HepG2 (cell line): ENCODE measurements around the gene NDRG2. TPM values are rescaled to one million over a fixed set of nuclear protein-coding genes. Genes with fewer than 3 reads are reported as not detected.

ENCODE experiments used
- ATF3 ChIP-seq: sonication (generic); formaldehyde crosslinking; IDR thresholded peaks from 2 replicates; pipeline ENCODE4 v1.4.0; 2020; ENCODE audit warnings: missing genetic modification reagents
- BCL6 ChIP-seq: IDR thresholded peaks from 2 replicates; pipeline ENCODE4 v1.6.1; 2016; ENCODE audit warnings: missing genetic modification reagents, missing compliant biosample characterization
- ELF3 ChIP-seq: IDR thresholded peaks from 2 replicates; pipeline ENCODE4 v1.6.1; 2016; ENCODE audit warnings: missing genetic modification reagents, missing compliant biosample characterization
- ESRRA ChIP-seq: sonication (generic); formaldehyde crosslinking; IDR thresholded peaks from 2 replicates; pipeline ENCODE4 v1.5.1; 2020; ENCODE audit warnings: mild to moderate bottlenecking, low read depth, missing genetic modification reagents
- FOSL2 ChIP-seq: sonication (generic); formaldehyde crosslinking; IDR thresholded peaks from 2 replicates; pipeline ENCODE4 v1.4.0; 2020; ENCODE audit warnings: missing genetic modification reagents
- FOXC1 ChIP-seq: sonication (generic); formaldehyde crosslinking; IDR thresholded peaks from 2 replicates; pipeline ENCODE4 v1.8.0; 2022; ENCODE audit warnings: mild to moderate bottlenecking, missing genetic modification reagents, borderline replicate concordance
- HNF4A ChIP-seq: sonication (generic); formaldehyde crosslinking; IDR thresholded peaks from 2 replicates; pipeline ENCODE4 v1.4.0; 2020; ENCODE audit warnings: missing genetic modification reagents
- KDM2A ChIP-seq: sonication (generic); formaldehyde crosslinking; IDR thresholded peaks from 2 replicates; pipeline ENCODE4 v1.4.0; 2020; ENCODE audit warnings: low read depth, missing genetic modification reagents, borderline replicate concordance
- MAZ ChIP-seq, 2 experiments: sonication (generic) in 1 of 2; formaldehyde crosslinking in 1 of 2; IDR thresholded peaks; 2 replicates each; pipeline versions ENCODE4 v1.5.0 to v1.6.1; 2012 to 2020; ENCODE audit warnings: low read depth in 2 of 2, mild to moderate bottlenecking in 2 of 2, borderline replicate concordance in 1 of 2, improper control_type of control experiment in 1 of 2, low read length in 1 of 2, missing genetic modification reagents in 1 of 2, moderate library complexity in 1 of 2
- MEF2D ChIP-seq: sonication (generic); formaldehyde crosslinking; IDR thresholded peaks from 2 replicates; pipeline ENCODE4 v1.5.1; 2020; ENCODE audit warnings: mild to moderate bottlenecking, missing genetic modification reagents
- NKX3-1 ChIP-seq: sonication (generic); formaldehyde crosslinking; IDR thresholded peaks from 2 replicates; pipeline ENCODE4 v1.5.0; 2020; ENCODE audit warnings: missing genetic modification reagents
- POLR2G ChIP-seq: fragments of 200-400 bp; formaldehyde crosslinking; IDR thresholded peaks from 2 replicates; pipeline ENCODE4 v1.6.1; 2018; ENCODE audit warnings: mild to moderate bottlenecking, low read depth, low read length, moderate library complexity
- PPARG ChIP-seq: conservative IDR thresholded peaks from 2 replicates; pipeline ENCODE4 v1.6.1; 2016; ENCODE audit warnings: missing biosample characterization, missing genetic modification reagents
- RBAK ChIP-seq: sonication (generic); formaldehyde crosslinking; IDR thresholded peaks from 2 replicates; pipeline ENCODE4 v1.5.1; 2020; ENCODE audit warnings: mild to moderate bottlenecking, missing genetic modification reagents
- SAP130 ChIP-seq: IDR thresholded peaks from 2 replicates; pipeline ENCODE4 v1.6.1; 2016; ENCODE audit warnings: low read depth
- SIX4 ChIP-seq: sonication (generic); formaldehyde crosslinking; IDR thresholded peaks from 2 replicates; pipeline ENCODE4 v1.4.0; 2020; ENCODE audit warnings: missing genetic modification reagents
- TBX2 ChIP-seq: sonication (generic); formaldehyde crosslinking; IDR thresholded peaks from 2 replicates; pipeline ENCODE4 v1.5.0; 2020; ENCODE audit warnings: missing genetic modification reagents, mild to moderate bottlenecking, borderline replicate concordance
- TFAP4 ChIP-seq: sonication (generic); IDR thresholded peaks from 2 replicates; pipeline ENCODE4 v1.6.1; 2016; ENCODE audit warnings: low read depth, borderline replicate concordance
- ZBTB25 ChIP-seq: IDR thresholded peaks from 2 replicates; pipeline ENCODE4 v1.6.1; 2018; ENCODE audit warnings: missing genetic modification reagents
- ZBTB7A ChIP-seq: sonication (generic); formaldehyde crosslinking; IDR thresholded peaks from 2 replicates; pipeline ENCODE4 v1.8.0; 2022; ENCODE audit warnings: mild to moderate bottlenecking, missing genetic modification reagents
- ZFP36L2 ChIP-seq: sonication (generic); formaldehyde crosslinking; IDR thresholded peaks from 2 replicates; pipeline ENCODE4 v1.4.0; 2020; ENCODE audit warnings: missing genetic modification reagents
- ZNF224 ChIP-seq: sonication (generic); formaldehyde crosslinking; IDR thresholded peaks from 2 replicates; pipeline ENCODE4 v1.5.0; 2020; ENCODE audit warnings: mild to moderate bottlenecking, missing genetic modification reagents
- ZNF776 ChIP-seq: sonication (generic); formaldehyde crosslinking; IDR thresholded peaks from 2 replicates; pipeline ENCODE4 v1.4.0; 2020; ENCODE audit warnings: mild to moderate bottlenecking, missing genetic modification reagents
- ZNF792 ChIP-seq: IDR thresholded peaks from 2 replicates; pipeline ENCODE4 v1.6.1; 2016
- ZSCAN21 ChIP-seq: sonication (generic); formaldehyde crosslinking; IDR thresholded peaks from 2 replicates; pipeline ENCODE4 v1.8.0; 2022; ENCODE audit warnings: mild to moderate bottlenecking, missing genetic modification reagents, moderate library complexity, borderline replicate concordance
- polyA plus RNA-seq, 8 experiments: library from polyadenylated mRNA; depleted of rRNA in 3 of 8; stranded (reverse) in 7 of 8; unstranded in 1 of 8; fragments of >200 nt; fragmentation: Illumina TruSeq in 4 of 8; extraction: Trizol in 4 of 8; gene quantifications; 2 replicates each; pipeline versions ENCODE4 v1.2.1 to v1.2.3, GENCODE V29; 2011 to 2016; ENCODE audit warnings: low read depth in 4 of 8, missing spikeins in 1 of 8, mixed read lengths in 1 of 8; ENCODE audit not compliant: insufficient read depth in 1 of 8
- total RNA-seq, 5 experiments: library from RNA; depleted of rRNA; stranded (reverse); fragments of >200 nt; fragmentation: Illumina TruSeq; extraction: Trizol; gene quantifications; 2 replicates each; pipeline ENCODE4 v1.2.3, GENCODE V29; 2016; ENCODE audit warnings: low read depth in 1 of 5
- TF ChIP-seq, protein P1 (sequence below): IDR thresholded peaks from 2 replicates; pipeline ENCODE4 v1.4.0; 2020; ENCODE audit warnings: mild to moderate bottlenecking, missing genetic modification reagents

NDRG2 gene
- total and polyA plus RNA-seq, 2 of the 13 experiments (the other 11 are each of a cell fraction or from before 2014, with no cell fraction given) = 27.2 to 189 TPM

GRCh38 chr14:21014761-21015190 is 10.1 kb downstream of the NDRG2 start (continued):
- TF ChIP-seq PPARG (CRISPR knock-in tag) = peak; percentile 64; the same call in 1 of the 2 replicates
- TF ChIP-seq ZBTB25 = peak; percentile 77; the same call in 1 of the 2 replicates
- 0 out of 2 replicates have a peak, but pooled peaks have one; percentile 19 for TF ChIP-seq MEF2D (CRISPR knock-in tag)
- no peak for TF ChIP-seq SIX4 (CRISPR knock-in tag)
- TF ChIP-seq MAZ (IDR thresholded peaks at IDR 0.05; ENCODE audit: borderline replicate concordance, low read depth, low read length) = no peak
- peak; percentile 42; the same call in 1 of the 2 replicates for TF ChIP-seq MAZ (CRISPR knock-in tag; IDR thresholded peaks at IDR 0.05; ENCODE audit: low read depth)
- no peak for TF ChIP-seq NKX3-1 (CRISPR knock-in tag)
- 0 out of 2 replicates have a peak, but pooled peaks have one; percentile 25 for TF ChIP-seq FOSL2 (CRISPR knock-in tag)
- TF ChIP-seq ZSCAN21 = 0 out of 2 replicates have a peak, but pooled peaks have one; percentile 45
- 0 out of 2 replicates have a peak, but pooled peaks have one; percentile 33 for TF ChIP-seq TBX2
- TF ChIP-seq BCL6 (CRISPR knock-in tag) = peak; percentile 54; the same call in 1 of the 2 replicates
- TF ChIP-seq KDM2A (CRISPR knock-in tag) = peak; percentile 30; the same call in 1 of the 2 replicates
- TF ChIP-seq, protein P1, sequence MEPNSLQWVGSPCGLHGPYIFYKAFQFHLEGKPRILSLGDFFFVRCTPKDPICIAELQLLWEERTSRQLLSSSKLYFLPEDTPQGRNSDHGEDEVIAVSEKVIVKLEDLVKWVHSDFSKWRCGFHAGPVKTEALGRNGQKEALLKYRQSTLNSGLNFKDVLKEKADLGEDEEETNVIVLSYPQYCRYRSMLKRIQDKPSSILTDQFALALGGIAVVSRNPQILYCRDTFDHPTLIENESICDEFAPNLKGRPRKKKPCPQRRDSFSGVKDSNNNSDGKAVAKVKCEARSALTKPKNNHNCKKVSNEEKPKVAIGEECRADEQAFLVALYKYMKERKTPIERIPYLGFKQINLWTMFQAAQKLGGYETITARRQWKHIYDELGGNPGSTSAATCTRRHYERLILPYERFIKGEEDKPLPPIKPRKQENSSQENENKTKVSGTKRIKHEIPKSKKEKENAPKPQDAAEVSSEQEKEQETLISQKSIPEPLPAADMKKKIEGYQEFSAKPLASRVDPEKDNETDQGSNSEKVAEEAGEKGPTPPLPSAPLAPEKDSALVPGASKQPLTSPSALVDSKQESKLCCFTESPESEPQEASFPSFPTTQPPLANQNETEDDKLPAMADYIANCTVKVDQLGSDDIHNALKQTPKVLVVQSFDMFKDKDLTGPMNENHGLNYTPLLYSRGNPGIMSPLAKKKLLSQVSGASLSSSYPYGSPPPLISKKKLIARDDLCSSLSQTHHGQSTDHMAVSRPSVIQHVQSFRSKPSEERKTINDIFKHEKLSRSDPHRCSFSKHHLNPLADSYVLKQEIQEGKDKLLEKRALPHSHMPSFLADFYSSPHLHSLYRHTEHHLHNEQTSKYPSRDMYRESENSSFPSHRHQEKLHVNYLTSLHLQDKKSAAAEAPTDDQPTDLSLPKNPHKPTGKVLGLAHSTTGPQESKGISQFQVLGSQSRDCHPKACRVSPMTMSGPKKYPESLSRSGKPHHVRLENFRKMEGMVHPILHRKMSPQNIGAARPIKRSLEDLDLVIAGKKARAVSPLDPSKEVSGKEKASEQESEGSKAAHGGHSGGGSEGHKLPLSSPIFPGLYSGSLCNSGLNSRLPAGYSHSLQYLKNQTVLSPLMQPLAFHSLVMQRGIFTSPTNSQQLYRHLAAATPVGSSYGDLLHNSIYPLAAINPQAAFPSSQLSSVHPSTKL (CRISPR knock-in tag) = peak; percentile 61; the same call in 1 of the 2 replicates
- 0 out of 2 replicates have a peak, but pooled peaks have one; percentile 45 for TF ChIP-seq ZNF792 (CRISPR knock-in tag)
- no peak for TF ChIP-seq TFAP4
- TF ChIP-seq ZNF224 (CRISPR knock-in tag) = no peak
- 0 out of 2 replicates have a peak, but pooled peaks have one; percentile 27 for TF ChIP-seq ATF3
- TF ChIP-seq ZFP36L2 = 0 out of 2 replicates have a peak, but pooled peaks have one; percentile 21
- TF ChIP-seq ELF3 = peak; percentile 85
- TF ChIP-seq FOXC1 (CRISPR knock-in tag) = peak; percentile 64; the same call in 1 of the 2 replicates
- no peak for TF ChIP-seq POLR2G
- TF ChIP-seq RBAK (CRISPR knock-in tag) = no peak
- TF ChIP-seq SAP130 (CRISPR knock-in tag) = peak; percentile 79
- TF ChIP-seq ZBTB7A (CRISPR knock-in tag) = no peak
- TF ChIP-seq HNF4A = peak; percentile 69; the same call in 1 of the 2 replicates
- no peak for TF ChIP-seq ZNF776 (CRISPR knock-in tag)
- TF ChIP-seq ESRRA = peak; percentile 98
